Panc1 (cell line): ENCODE measurements around the gene IRX6. TPM values are rescaled to one million over a fixed set of nuclear protein-coding genes. Genes with fewer than 3 reads are reported as not detected.

Experiments
- ATAC-seq: fragments of 200-7000 bp; cut with Tn5 transposase; 2 replicates; pipeline ENCODE4 v1.9.1; 2020; ENCODE audit warnings: mild to moderate bottlenecking, moderate library complexity
- BruUV-seq: library from RNA; stranded (reverse); fragments of 400-500 nt; replicated peaks from 2 replicates; lab custom pipeline; 2021; lab: Mats Ljungman, UMichigan
- CTCF ChIA-PET: fragments of 300-600 bp; sonication (Branson Sonifier 250); formaldehyde crosslinking; loops from one replicate; lab custom pipeline; 2022; ENCODE audit warnings: antibody characterized with exemption; lab: Charles Lee
- POLR2A ChIA-PET: fragments of 300-600 bp; sonication (Branson Sonifier 250); formaldehyde crosslinking; loops from one replicate; lab custom pipeline; 2022; ENCODE audit warnings: antibody characterized with exemption; lab: Charles Lee
- DNase-seq: peaks from one replicate; pipeline ENCODE4 v3.0.0-alpha.2; 2010; ENCODE audit warnings: low read depth, low spot score
- H3K27ac ChIP-seq: 2 replicates; pipeline ENCODE4 v1.5.1; 2011; ENCODE audit warnings: mild to moderate bottlenecking, low read length, inconsistent platforms
- H3K27me3 ChIP-seq: fragments of 200-500 bp; sonication (Bioruptor generic); 2 replicates; pipeline ENCODE4 v1.6.0; 2014; ENCODE audit warnings: low read length, inconsistent platforms; ENCODE audit not compliant: control insufficient read depth, insufficient read depth
- H3K36me3 ChIP-seq: fragments of 200-500 bp; sonication (Bioruptor generic); 2 replicates; pipeline ENCODE4 v1.5.1; 2014; ENCODE audit warnings: inconsistent platforms, mild to moderate bottlenecking, low read length, moderate library complexity; ENCODE audit not compliant: control insufficient read depth, insufficient read depth
- H3K4me1 ChIP-seq: 2 replicates; pipeline ENCODE4 v1.5.1; 2011; ENCODE audit warnings: inconsistent platforms, mild to moderate bottlenecking, low read length, moderate library complexity; ENCODE audit not compliant: control insufficient read depth, insufficient read depth
- H3K4me3 ChIP-seq, 2 experiments: 2 replicates each; pipeline ENCODE4 v1.5.1; 2011 to 2012; ENCODE audit warnings: low read depth in 2 of 2, low read length in 2 of 2, mild to moderate bottlenecking in 2 of 2, inconsistent platforms in 1 of 2, moderate library complexity in 1 of 2
- H3K9me3 ChIP-seq: fragments of 200-500 bp; sonication (Bioruptor generic); 2 replicates; pipeline ENCODE4 v1.5.1; 2014; ENCODE audit warnings: low read depth, mild to moderate bottlenecking, inconsistent platforms, low read length, moderate library complexity; ENCODE audit not compliant: control insufficient read depth, insufficient read depth
- POLR2AphosphoS5 ChIP-seq: IDR thresholded peaks from 2 replicates; pipeline ENCODE4 v1.6.1; 2012; ENCODE audit warnings: mild to moderate bottlenecking, low read depth, low read length, moderate library complexity
- SIN3A ChIP-seq: IDR thresholded peaks from 2 replicates; pipeline ENCODE4 v1.6.1; 2012; ENCODE audit warnings: low read depth, mild to moderate bottlenecking, low read length, moderate library complexity, borderline replicate concordance; ENCODE audit not compliant: insufficient read depth
- TCF7L2 ChIP-seq: IDR thresholded peaks from 2 replicates; pipeline ENCODE4 v1.6.1; 2011; ENCODE audit warnings: mild to moderate bottlenecking, low read depth, low read length, inconsistent platforms
- in situ Hi-C: cut with HindIII; loops from 2 replicates; pipeline ENCODE4 v1.10.0; 2016; ENCODE audit warnings: low sequenced_read_pairs, low pct_unique_long_range_greater_than_20kb
- intact Hi-C: fragments of 100-400 bp; cut with micrococcal nuclease; formaldehyde crosslinking; loops from one replicate; pipeline ENCODE4 v1.10.0; 2022; ENCODE audit not compliant: unreplicated experiment
- total RNA-seq: library from RNA; stranded (reverse); gene quantifications from one replicate; pipeline ENCODE4 v1.2.1, GENCODE V29; 2021; ENCODE audit not compliant: unreplicated experiment
- TF ChIP-seq, protein P1 (sequence below), 2 experiments: IDR thresholded peaks; 2 replicates each; pipeline ENCODE4 v1.6.1; 2011 to 2012; ENCODE audit warnings: low read depth in 2 of 2, control low read depth in 1 of 2, low read length in 1 of 2, mild to moderate bottlenecking in 1 of 2, moderate library complexity in 1 of 2; ENCODE audit not compliant: insufficient read depth in 1 of 2
- TF ChIP-seq, protein P2 (sequence below): fragments of 450-650 bp; IDR thresholded peaks from 2 replicates; pipeline ENCODE4 v1.5.1; 2017; ENCODE audit warnings: mild to moderate bottlenecking

The IRX6 gene
- total RNA-seq, 1 experiment from 2014 or later, result not detected

DNA sequence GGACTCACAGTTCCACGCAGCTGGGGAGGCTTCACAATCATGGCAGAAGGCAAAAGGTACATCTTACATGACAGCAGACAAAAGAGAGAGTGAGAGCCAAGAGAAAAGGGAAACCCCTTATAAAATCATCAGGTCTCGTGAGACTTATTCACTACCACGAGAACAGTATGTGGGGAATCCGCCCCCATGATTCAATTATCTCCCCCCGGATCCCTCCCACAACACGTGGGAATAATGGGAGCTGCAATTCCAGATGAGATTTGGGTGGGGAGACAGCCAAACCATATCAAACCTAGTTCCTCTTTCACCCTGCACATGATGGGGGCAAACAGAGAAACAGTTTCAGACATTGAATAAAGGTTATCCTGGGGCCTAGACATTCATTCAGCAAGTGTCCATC, 32.2 kb upstream of the IRX6 start:
- H3K4me3 ChIP-seq, result no peak overlapping the region
- no peaks in the 10 kb centered on the region for H3K4me1 ChIP-seq
- DNase-seq (no peak), ATAC-seq (no peak)
- no TSS peak for BruUV-seq
- H3K27me3 ChIP-seq, result no peaks in the 10 kb centered on the region
- in situ Hi-C loops (no loop called here), intact Hi-C loops (no loop called here)
- H3K9me3 ChIP-seq, result no peaks in the 10 kb centered on the region
- TF ChIP-seq TCF7L2, result no peak
- ChIA-PET POLR2A (no interaction called here), CTCF (no interaction called here)
- H3K27ac ChIP-seq, result no peak overlapping the region
- no peaks in the 10 kb centered on the region for H3K36me3 ChIP-seq

DNA sequence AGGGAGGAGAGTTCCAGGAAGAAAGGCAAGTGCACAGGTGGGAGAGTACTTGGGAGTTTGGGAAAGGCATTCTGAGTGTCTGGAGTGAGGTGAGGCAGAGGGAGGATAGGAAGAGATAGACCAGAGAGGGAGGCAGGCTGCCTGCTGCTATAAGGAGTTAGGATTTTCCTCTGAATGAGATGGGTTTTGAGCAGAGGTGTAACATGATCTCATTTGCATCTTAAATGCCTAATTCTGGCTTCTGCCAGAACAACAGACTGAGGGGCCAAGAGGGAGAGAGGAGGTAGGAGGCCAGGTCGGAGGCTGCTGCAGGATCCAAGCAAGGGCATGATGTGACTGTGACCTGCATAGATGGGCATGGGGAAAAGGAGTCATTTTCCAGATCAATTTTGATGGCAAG, 31.5 kb upstream of the IRX6 start:
- ChIA-PET CTCF (no interaction called here), POLR2A (no interaction called here)
- Histone ChIP-seq H3K4me1 (no peaks in the 10 kb centered on the region), H3K27me3 (no peaks in the 10 kb centered on the region), H3K27ac (no peak overlapping the region), H3K36me3 (no peaks in the 10 kb centered on the region), H3K4me3 (no peak overlapping the region), H3K9me3 (no peaks in the 10 kb centered on the region)
- TF ChIP-seq, protein P1, sequence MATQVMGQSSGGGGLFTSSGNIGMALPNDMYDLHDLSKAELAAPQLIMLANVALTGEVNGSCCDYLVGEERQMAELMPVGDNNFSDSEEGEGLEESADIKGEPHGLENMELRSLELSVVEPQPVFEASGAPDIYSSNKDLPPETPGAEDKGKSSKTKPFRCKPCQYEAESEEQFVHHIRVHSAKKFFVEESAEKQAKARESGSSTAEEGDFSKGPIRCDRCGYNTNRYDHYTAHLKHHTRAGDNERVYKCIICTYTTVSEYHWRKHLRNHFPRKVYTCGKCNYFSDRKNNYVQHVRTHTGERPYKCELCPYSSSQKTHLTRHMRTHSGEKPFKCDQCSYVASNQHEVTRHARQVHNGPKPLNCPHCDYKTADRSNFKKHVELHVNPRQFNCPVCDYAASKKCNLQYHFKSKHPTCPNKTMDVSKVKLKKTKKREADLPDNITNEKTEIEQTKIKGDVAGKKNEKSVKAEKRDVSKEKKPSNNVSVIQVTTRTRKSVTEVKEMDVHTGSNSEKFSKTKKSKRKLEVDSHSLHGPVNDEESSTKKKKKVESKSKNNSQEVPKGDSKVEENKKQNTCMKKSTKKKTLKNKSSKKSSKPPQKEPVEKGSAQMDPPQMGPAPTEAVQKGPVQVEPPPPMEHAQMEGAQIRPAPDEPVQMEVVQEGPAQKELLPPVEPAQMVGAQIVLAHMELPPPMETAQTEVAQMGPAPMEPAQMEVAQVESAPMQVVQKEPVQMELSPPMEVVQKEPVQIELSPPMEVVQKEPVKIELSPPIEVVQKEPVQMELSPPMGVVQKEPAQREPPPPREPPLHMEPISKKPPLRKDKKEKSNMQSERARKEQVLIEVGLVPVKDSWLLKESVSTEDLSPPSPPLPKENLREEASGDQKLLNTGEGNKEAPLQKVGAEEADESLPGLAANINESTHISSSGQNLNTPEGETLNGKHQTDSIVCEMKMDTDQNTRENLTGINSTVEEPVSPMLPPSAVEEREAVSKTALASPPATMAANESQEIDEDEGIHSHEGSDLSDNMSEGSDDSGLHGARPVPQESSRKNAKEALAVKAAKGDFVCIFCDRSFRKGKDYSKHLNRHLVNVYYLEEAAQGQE (IDR thresholded peaks at IDR 0.05; ENCODE audit: insufficient read depth in 1 of 2, low read depth in 2 of 2, low read length in 1 of 2), result no peak
- intact Hi-C loops (no loop called here), in situ Hi-C loops (no loop called here)
- BruUV-seq, result no TSS peak
- ATAC-seq (no peak), DNase-seq (no peak)

DNA sequence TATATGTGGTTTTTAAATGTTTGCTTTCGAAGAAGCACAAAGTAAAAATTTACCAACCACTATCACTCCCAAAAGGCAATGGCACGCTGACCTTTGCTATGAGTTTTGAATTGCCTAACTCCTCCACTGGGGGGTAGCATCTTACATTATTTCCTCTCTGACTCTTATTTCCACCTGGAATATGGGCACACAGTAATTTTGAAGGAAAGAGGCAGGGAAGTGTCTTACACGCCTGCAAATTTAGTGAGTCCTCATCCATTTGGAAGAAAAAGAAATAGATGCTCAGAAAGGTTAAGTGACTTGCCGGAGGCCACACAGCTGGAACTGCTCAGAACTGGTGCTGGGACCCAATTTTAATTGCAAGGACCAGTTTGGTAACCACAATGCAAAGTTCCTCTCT, 29.9 kb upstream of the IRX6 start:
- ChIA-PET CTCF (no interaction called here), POLR2A (no interaction called here)
- in situ Hi-C loops, result no loop called here
- Histone ChIP-seq H3K27ac (no peak overlapping the region), H3K27me3 (no peaks in the 10 kb centered on the region), H3K36me3 (no peaks in the 10 kb centered on the region), H3K4me1 (no peaks in the 10 kb centered on the region), H3K4me3 (no peak overlapping the region), H3K9me3 (no peaks in the 10 kb centered on the region)
- ATAC-seq, result no peak
- DNase-seq, result no peak
- no TSS peak for BruUV-seq
- intact Hi-C loops, result no loop called here
- TF ChIP-seq, protein P2, sequence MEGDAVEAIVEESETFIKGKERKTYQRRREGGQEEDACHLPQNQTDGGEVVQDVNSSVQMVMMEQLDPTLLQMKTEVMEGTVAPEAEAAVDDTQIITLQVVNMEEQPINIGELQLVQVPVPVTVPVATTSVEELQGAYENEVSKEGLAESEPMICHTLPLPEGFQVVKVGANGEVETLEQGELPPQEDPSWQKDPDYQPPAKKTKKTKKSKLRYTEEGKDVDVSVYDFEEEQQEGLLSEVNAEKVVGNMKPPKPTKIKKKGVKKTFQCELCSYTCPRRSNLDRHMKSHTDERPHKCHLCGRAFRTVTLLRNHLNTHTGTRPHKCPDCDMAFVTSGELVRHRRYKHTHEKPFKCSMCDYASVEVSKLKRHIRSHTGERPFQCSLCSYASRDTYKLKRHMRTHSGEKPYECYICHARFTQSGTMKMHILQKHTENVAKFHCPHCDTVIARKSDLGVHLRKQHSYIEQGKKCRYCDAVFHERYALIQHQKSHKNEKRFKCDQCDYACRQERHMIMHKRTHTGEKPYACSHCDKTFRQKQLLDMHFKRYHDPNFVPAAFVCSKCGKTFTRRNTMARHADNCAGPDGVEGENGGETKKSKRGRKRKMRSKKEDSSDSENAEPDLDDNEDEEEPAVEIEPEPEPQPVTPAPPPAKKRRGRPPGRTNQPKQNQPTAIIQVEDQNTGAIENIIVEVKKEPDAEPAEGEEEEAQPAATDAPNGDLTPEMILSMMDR, result no peak; the same call in 1 of the 2 replicates
- no peak for TF ChIP-seq POLR2AphosphoS5
- TF ChIP-seq TCF7L2, result no peak
- no peak for TF ChIP-seq SIN3A
- TF ChIP-seq, protein P1 (IDR thresholded peaks at IDR 0.05; ENCODE audit: insufficient read depth in 1 of 2, low read depth in 2 of 2, low read length in 1 of 2), result no peak
